Measurements from ENCODE around the gene AUTS2. TPM values are rescaled to one million over a fixed set of nuclear protein-coding genes. Genes with fewer than 3 reads are reported as not detected.
A peak's percentile ranks its signal among the peaks of the same experiment; 100 is the strongest.

Gene AUTS2
- total and polyA plus RNA-seq, 2 donors (not counting 1 experiment from before 2014, with no cell fraction given): 0.60 to 9.1 TPM

DNA sequence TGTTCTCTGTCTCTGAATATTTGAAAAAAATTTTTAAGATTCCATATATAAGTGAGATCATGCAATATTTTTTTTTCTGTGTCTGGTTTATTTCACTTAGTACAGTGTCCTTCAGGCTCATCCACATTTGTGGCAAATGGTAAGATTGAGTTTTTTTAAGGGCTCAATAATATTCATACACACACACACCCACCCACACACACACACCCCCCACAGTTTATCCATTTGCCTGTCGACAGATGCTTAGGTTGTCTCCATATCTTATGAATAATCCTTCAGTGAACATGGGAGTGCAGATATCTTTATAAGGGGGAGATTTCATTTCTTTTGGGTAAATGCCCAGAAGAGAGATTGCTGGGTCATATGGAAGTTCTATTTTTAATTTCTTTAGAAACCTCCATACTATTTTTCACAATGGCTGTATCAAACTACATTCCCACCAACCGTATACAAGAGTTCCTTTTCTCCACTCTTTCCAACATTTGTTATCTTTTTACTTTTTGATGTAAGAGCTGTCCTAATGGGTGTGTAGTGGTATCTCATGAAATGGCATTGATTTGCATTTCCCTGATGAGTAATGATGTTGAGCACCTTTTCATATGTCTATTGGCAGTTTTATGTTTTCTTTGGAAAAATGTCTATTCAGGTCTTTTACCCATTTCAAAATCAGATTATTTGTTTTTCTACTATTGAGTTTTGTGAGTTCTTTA lies 35.0 kb downstream of the AUTS2 start:
- Histone ChIP-seq H3K79me2 (ENCODE audit: control insufficient read depth, insufficient read depth, low read length) (no peaks in the 10 kb centered on the region), H3K36me3 (ENCODE audit: control insufficient read depth, insufficient read depth, low read length) (no peaks in the 10 kb centered on the region), H3K9me3 (ENCODE audit: control insufficient read depth, insufficient read depth, low read depth, low read length) (no peaks in the 10 kb centered on the region), H3K27me3 (ENCODE audit: control insufficient read depth, insufficient read depth, low read length) (no peaks in the 10 kb centered on the region), H3K9ac (ENCODE audit: insufficient read depth, low read length) (no peak overlapping the region), H3K4me2 (ENCODE audit: extremely low read depth, insufficient read depth, low read length) (no peak overlapping the region), H3K4me1 (ENCODE audit: control insufficient read depth, extremely low read depth, insufficient read depth, low read length) (no peaks in the 10 kb centered on the region), H4K20me1 (ENCODE audit: control insufficient read depth, extremely low read depth, insufficient read depth, low read length) (no peaks in the 10 kb centered on the region), H2AFZ (ENCODE audit: low read length) (no peak overlapping the region), H3K4me3 (replicated peaks in 1 of 4; ENCODE audit: control extremely low read depth in 1 of 4, insufficient read depth in 1 of 4, low read depth in 3 of 4, low read length in 4 of 4) (no peak overlapping the region), H3K27ac (ENCODE audit: insufficient read depth, low read length) (no peak overlapping the region)
- TF ChIP-seq EZH2 (IDR thresholded peaks at IDR 0.05; ENCODE audit: low read length, missing control alignments): no peak
- TF ChIP-seq, protein P1, sequence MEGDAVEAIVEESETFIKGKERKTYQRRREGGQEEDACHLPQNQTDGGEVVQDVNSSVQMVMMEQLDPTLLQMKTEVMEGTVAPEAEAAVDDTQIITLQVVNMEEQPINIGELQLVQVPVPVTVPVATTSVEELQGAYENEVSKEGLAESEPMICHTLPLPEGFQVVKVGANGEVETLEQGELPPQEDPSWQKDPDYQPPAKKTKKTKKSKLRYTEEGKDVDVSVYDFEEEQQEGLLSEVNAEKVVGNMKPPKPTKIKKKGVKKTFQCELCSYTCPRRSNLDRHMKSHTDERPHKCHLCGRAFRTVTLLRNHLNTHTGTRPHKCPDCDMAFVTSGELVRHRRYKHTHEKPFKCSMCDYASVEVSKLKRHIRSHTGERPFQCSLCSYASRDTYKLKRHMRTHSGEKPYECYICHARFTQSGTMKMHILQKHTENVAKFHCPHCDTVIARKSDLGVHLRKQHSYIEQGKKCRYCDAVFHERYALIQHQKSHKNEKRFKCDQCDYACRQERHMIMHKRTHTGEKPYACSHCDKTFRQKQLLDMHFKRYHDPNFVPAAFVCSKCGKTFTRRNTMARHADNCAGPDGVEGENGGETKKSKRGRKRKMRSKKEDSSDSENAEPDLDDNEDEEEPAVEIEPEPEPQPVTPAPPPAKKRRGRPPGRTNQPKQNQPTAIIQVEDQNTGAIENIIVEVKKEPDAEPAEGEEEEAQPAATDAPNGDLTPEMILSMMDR (conservative IDR thresholded peaks at IDR 0.05 in 1 of 2, IDR thresholded peaks at IDR 0.05 in 1 of 2; ENCODE audit: low read depth in 1 of 2, low read length in 2 of 2): no peak
- peak in 1 of 2 donors; percentile 55 for DNase-seq (ENCODE audit: low read depth in 2 of 2)

DNA sequence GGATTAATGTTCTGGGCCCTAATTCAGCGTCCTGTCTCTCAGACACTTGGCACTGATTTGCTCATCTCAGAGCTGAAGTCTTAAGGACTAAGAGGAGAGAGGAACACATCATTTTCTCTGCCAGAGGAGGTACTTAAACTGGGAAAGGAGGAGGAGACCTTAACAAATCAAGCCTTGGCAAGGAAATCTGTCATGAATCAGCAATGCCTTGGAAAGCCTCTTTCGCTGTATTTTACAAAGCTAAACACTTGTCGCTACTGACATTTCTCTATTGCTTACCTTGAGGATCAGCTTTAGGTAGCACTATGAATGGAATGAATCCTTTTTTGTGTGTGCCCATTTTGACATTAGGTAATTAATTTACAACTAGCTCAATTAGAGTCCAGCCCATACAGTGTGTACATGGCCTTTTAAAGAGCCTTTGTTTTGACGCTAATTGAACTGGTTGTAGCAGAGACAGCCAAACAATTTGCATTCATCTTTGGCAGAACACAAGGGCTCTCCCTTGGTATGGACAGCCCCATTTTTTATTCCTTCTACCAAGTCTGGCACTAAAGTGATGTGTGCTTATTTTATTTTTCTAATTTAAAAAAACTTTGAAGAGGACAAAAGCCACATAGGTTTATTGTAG lies 37.4 kb downstream of the AUTS2 start:
- no peak overlapping the region for H3K4me2 ChIP-seq (ENCODE audit: extremely low read depth, insufficient read depth, low read length)
- no peaks in the 10 kb centered on the region for H3K79me2 ChIP-seq (ENCODE audit: control insufficient read depth, insufficient read depth, low read length)
- TF ChIP-seq, protein P1 (conservative IDR thresholded peaks at IDR 0.05 in 1 of 2, IDR thresholded peaks at IDR 0.05 in 1 of 2; ENCODE audit: low read depth in 1 of 2, low read length in 2 of 2): no peak
- TF ChIP-seq EZH2 (IDR thresholded peaks at IDR 0.05; ENCODE audit: low read length, missing control alignments): no peak
- H3K27me3 ChIP-seq (ENCODE audit: control insufficient read depth, insufficient read depth, low read length): no peaks in the 10 kb centered on the region
- H2AFZ ChIP-seq (ENCODE audit: low read length): no peak overlapping the region
- no peaks in the 10 kb centered on the region for H3K36me3 ChIP-seq (ENCODE audit: control insufficient read depth, insufficient read depth, low read length)
- no peaks in the 10 kb centered on the region for H3K9me3 ChIP-seq (ENCODE audit: control insufficient read depth, insufficient read depth, low read depth, low read length)
- no peaks in the 10 kb centered on the region for H3K4me1 ChIP-seq (ENCODE audit: control insufficient read depth, extremely low read depth, insufficient read depth, low read length)
- DNase-seq (ENCODE audit: low read depth in 2 of 2): peak in 1 of 2 donors; percentile 63
- H3K4me3 ChIP-seq (replicated peaks in 1 of 4; ENCODE audit: control extremely low read depth in 1 of 4, insufficient read depth in 1 of 4, low read depth in 3 of 4, low read length in 4 of 4): no peak overlapping the region
- H3K9ac ChIP-seq (ENCODE audit: insufficient read depth, low read length): no peak overlapping the region
- H4K20me1 ChIP-seq (ENCODE audit: control insufficient read depth, extremely low read depth, insufficient read depth, low read length): no peaks in the 10 kb centered on the region
- no peak overlapping the region for H3K27ac ChIP-seq (ENCODE audit: insufficient read depth, low read length)

DNA sequence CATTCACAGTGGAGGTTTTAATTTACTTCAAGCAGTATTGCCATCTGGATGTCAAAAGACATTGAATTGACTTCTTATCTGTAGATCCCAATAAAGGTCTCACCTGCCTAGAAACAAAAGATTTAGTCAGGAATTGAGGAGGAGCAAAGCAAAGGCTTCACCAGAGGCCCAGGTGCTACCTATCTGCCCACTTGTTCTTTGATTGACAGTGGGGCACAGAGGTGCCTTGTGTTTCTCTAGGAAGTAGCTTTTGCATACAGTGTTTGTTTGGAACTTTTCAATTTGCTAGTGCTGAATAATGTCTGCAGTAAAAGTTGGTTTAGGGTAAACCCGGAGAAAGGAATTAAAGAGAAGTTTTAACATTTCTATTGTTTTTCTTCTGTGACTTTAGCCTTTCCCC lies 40.4 kb downstream of the AUTS2 start:
- H3K9ac ChIP-seq (ENCODE audit: insufficient read depth, low read length): no peak overlapping the region
- DNase-seq (ENCODE audit: low read depth in 2 of 2): no peak
- H3K4me1 ChIP-seq (ENCODE audit: control insufficient read depth, extremely low read depth, insufficient read depth, low read length): no peaks in the 10 kb centered on the region
- no peak overlapping the region for H2AFZ ChIP-seq (ENCODE audit: low read length)
- H3K36me3 ChIP-seq (ENCODE audit: control insufficient read depth, insufficient read depth, low read length): no peaks in the 10 kb centered on the region
- no peak overlapping the region for H3K27ac ChIP-seq (ENCODE audit: insufficient read depth, low read length)
- H4K20me1 ChIP-seq (ENCODE audit: control insufficient read depth, extremely low read depth, insufficient read depth, low read length): no peaks in the 10 kb centered on the region
- H3K4me3 ChIP-seq (replicated peaks in 1 of 4; ENCODE audit: control extremely low read depth in 1 of 4, insufficient read depth in 1 of 4, low read depth in 3 of 4, low read length in 4 of 4): no peak overlapping the region
- H3K27me3 ChIP-seq (ENCODE audit: control insufficient read depth, insufficient read depth, low read length): no peaks in the 10 kb centered on the region
- H3K9me3 ChIP-seq (ENCODE audit: control insufficient read depth, insufficient read depth, low read depth, low read length): no peaks in the 10 kb centered on the region
- no peaks in the 10 kb centered on the region for H3K79me2 ChIP-seq (ENCODE audit: control insufficient read depth, insufficient read depth, low read length)
- no peak overlapping the region for H3K4me2 ChIP-seq (ENCODE audit: extremely low read depth, insufficient read depth, low read length)
- TF ChIP-seq EZH2 (IDR thresholded peaks at IDR 0.05; ENCODE audit: low read length, missing control alignments): no peak
- TF ChIP-seq, protein P1 (conservative IDR thresholded peaks at IDR 0.05 in 1 of 2, IDR thresholded peaks at IDR 0.05 in 1 of 2; ENCODE audit: low read depth in 1 of 2, low read length in 2 of 2): no peak
